MM.1S (cell line): ENCODE results near the gene PRKAR1B.

Source experiments
- EZH2 ChIP-seq: fragments of 300-600 bp; sonication (generic); optimal IDR thresholded peaks from 2 replicates; pipeline ENCODE3; 2017; ENCODE audit warnings: low read depth, mild to moderate bottlenecking, antibody characterized with exemption, low read length, mixed read lengths
- TF ChIP-seq, protein P1 (sequence below): fragments of 300-600 bp; sonication (generic); IDR thresholded peaks from 2 replicates; pipeline ENCODE4 v1.5.1; 2016; ENCODE audit warnings: antibody characterized with exemption, low read length, mixed read lengths

- TF ChIP-seq, protein P1, sequence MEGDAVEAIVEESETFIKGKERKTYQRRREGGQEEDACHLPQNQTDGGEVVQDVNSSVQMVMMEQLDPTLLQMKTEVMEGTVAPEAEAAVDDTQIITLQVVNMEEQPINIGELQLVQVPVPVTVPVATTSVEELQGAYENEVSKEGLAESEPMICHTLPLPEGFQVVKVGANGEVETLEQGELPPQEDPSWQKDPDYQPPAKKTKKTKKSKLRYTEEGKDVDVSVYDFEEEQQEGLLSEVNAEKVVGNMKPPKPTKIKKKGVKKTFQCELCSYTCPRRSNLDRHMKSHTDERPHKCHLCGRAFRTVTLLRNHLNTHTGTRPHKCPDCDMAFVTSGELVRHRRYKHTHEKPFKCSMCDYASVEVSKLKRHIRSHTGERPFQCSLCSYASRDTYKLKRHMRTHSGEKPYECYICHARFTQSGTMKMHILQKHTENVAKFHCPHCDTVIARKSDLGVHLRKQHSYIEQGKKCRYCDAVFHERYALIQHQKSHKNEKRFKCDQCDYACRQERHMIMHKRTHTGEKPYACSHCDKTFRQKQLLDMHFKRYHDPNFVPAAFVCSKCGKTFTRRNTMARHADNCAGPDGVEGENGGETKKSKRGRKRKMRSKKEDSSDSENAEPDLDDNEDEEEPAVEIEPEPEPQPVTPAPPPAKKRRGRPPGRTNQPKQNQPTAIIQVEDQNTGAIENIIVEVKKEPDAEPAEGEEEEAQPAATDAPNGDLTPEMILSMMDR: no peak
- TF ChIP-seq EZH2: no peak
Measured at GRCh38 chr7:537911-538634, 189.0 kb downstream of the PRKAR1B start.
